SK-N-SH (cell line): Measurements from ENCODE around the gene MCM5.

ENCODE experiments used
- CTCF ChIP-seq: fragments of 200-600 bp; sonication (generic); IDR thresholded peaks from 2 replicates; pipeline ENCODE4 v1.6.1; 2017; ENCODE audit warnings: antibody characterized with exemption, mild to moderate bottlenecking, moderate library complexity
- FOXJ3 ChIP-seq: sonication (generic); formaldehyde crosslinking; IDR thresholded peaks from 2 replicates; pipeline ENCODE4 v1.5.1; 2020; ENCODE audit warnings: mild to moderate bottlenecking, missing genetic modification reagents
- FOXM1 ChIP-seq: IDR thresholded peaks from 2 replicates; pipeline ENCODE4 v1.4.0; 2012; ENCODE audit warnings: low read depth, mild to moderate bottlenecking
- IRF3 ChIP-seq: fragments of 150-350 bp; IDR thresholded peaks from 2 replicates; pipeline ENCODE4 v1.6.1; 2016; ENCODE audit warnings: mild to moderate bottlenecking, low read depth, low read length
- MAX ChIP-seq: IDR thresholded peaks from 2 replicates; pipeline ENCODE4 v1.4.0; 2012; ENCODE audit warnings: low read depth
- RCOR1 ChIP-seq: fragments of 150-350 bp; IDR thresholded peaks from 2 replicates; pipeline ENCODE4 v1.6.1; 2017; ENCODE audit warnings: antibody characterized with exemption, low read length
- RFX5 ChIP-seq: IDR thresholded peaks from 2 replicates; pipeline ENCODE4 v1.6.1; 2012; ENCODE audit warnings: mild to moderate bottlenecking, improper control_type of control experiment, low read length
- SIN3A ChIP-seq: IDR thresholded peaks from 2 replicates; pipeline ENCODE4 v1.6.1; 2012; ENCODE audit warnings: low read depth, mild to moderate bottlenecking, low read length, moderate library complexity, borderline replicate concordance
- ZBTB33 ChIP-seq: IDR thresholded peaks from 2 replicates; pipeline ENCODE4 v1.4.0; 2012; ENCODE audit warnings: low read depth, borderline replicate concordance

GRCh38 chr22:35384975-35385588 lies 14.9 kb upstream of the MCM5 start:
- no peak for TF ChIP-seq CTCF
- TF ChIP-seq RFX5, result no peak
- TF ChIP-seq IRF3, result no peak
- TF ChIP-seq FOXJ3 (CRISPR knock-in tag), result no peak
- TF ChIP-seq RCOR1, result no peak
- no peak for TF ChIP-seq ZBTB33
- TF ChIP-seq SIN3A, result no peak
- no peak for TF ChIP-seq FOXM1
- no peak for TF ChIP-seq MAX
